ENCODE results near the gene ATP2B2.

- no peak for TF ChIP-seq CTCF (IDR thresholded peaks at IDR 0.05; ENCODE audit: poor library complexity)
- TF ChIP-seq EZH2 (IDR thresholded peaks at IDR 0.05; ENCODE audit: borderline replicate concordance): no peak
Observed at GRCh38 chr3:10312861-10313260, 192.5 kb downstream of the ATP2B2 start.
